BE2C (cell line): ENCODE results near the gene MSLN.

Experiments used
- DNase-seq: peaks from one replicate; pipeline ENCODE4 v3.0.0-alpha.2; 2020
- H3K27me3 ChIP-seq: fragments of 250-450 bp; sonication (Bioruptor Pico); 2 replicates; pipeline ENCODE4 v1.5.1; 2020; ENCODE audit warnings: mild to moderate bottlenecking
- H3K36me3 ChIP-seq: fragments of 250-450 bp; sonication (Bioruptor Pico); 2 replicates; pipeline ENCODE4 v1.5.1; 2020; ENCODE audit warnings: mild to moderate bottlenecking
- H3K4me1 ChIP-seq: fragments of 250-450 bp; sonication (Bioruptor Pico); 2 replicates; pipeline ENCODE4 v1.5.1; 2020
- H3K4me3 ChIP-seq: 2 replicates; pipeline ENCODE4 v1.5.1; 2011; ENCODE audit warnings: low read depth, low read length
- H3K9me3 ChIP-seq: fragments of 250-450 bp; sonication (Bioruptor Pico); 2 replicates; pipeline ENCODE4 v1.5.1; 2020
- TF ChIP-seq, protein P1 (sequence below): IDR thresholded peaks from 2 replicates; pipeline ENCODE4 v1.5.1; 2012; ENCODE audit warnings: mild to moderate bottlenecking, low read depth, low read length

The MSLN gene

DNA sequence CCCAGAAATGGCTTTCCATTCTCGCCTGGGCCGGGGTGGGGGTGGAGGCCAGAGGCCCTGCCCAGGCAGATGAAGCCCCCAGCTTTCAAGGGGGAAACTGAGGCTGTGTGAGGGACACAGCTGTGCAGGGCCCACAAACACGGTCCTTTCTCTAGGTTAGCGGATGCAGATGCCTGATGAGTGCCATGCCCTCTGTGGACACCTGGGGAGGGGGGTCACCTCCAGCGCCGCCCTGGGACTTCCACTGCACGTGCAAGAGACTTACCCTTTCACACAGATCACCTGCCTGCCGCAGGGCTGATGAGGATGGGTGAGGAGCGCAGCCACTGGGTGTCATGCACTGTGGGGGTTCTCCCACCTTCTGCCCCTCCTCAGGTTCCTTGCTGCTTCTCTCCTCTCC, 42.1 kb upstream of the MSLN start:
- H3K9me3 ChIP-seq = no peaks in the 10 kb centered on the region
- H3K4me1 ChIP-seq = peaks cover 22% of the 10 kb centered on the region
- no peaks in the 10 kb centered on the region for H3K27me3 ChIP-seq

GRCh38 chr16:718922-719321, 41.6 kb upstream of the MSLN start:
- TF ChIP-seq, protein P1, sequence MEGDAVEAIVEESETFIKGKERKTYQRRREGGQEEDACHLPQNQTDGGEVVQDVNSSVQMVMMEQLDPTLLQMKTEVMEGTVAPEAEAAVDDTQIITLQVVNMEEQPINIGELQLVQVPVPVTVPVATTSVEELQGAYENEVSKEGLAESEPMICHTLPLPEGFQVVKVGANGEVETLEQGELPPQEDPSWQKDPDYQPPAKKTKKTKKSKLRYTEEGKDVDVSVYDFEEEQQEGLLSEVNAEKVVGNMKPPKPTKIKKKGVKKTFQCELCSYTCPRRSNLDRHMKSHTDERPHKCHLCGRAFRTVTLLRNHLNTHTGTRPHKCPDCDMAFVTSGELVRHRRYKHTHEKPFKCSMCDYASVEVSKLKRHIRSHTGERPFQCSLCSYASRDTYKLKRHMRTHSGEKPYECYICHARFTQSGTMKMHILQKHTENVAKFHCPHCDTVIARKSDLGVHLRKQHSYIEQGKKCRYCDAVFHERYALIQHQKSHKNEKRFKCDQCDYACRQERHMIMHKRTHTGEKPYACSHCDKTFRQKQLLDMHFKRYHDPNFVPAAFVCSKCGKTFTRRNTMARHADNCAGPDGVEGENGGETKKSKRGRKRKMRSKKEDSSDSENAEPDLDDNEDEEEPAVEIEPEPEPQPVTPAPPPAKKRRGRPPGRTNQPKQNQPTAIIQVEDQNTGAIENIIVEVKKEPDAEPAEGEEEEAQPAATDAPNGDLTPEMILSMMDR = no peak
- no peaks in the 10 kb centered on the region for H3K27me3 ChIP-seq
- DNase-seq = no peak
- H3K4me1 ChIP-seq = peaks cover 22% of the 10 kb centered on the region
- no peak overlapping the region for H3K4me3 ChIP-seq
- no peaks in the 10 kb centered on the region for H3K9me3 ChIP-seq
- H3K36me3 ChIP-seq = peaks cover 23% of the 10 kb centered on the region

More for the DNA sequence above, 42.1 kb upstream of the MSLN start:
- TF ChIP-seq, protein P1 = no peak
- no peak for DNase-seq
- peaks cover 21% of the 10 kb centered on the region for H3K36me3 ChIP-seq
- no peak overlapping the region for H3K4me3 ChIP-seq

DNA sequence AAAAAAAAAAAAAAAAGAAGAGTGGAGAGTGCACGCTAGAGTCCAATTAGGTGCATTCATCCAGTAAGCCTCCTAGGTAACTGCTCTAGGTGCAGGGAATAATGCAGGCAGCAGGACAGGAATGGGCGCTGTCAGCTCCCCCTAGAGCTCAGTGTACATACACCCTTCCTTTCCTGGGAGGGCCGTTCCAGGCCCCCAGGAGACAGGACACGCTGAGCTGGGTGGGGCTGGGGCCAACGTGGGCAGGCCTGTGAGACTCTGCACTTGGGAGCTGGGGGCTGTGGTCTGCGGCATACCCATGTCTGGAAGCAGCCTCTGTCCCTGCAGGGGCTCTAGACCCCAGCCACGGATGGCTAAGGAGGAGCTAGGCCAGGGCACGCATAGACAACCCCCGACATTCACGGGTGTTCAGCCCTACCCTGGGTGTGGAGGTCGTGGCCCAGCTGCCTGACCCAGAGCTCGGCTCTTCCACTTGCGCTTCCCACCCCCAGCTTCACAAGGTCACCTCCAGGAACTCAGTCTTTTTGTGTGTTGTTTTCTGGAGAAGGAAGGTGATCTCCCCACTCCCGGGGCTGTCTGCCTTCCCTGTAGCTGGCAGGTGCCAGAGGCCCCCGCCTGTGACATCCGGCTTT, 40.6 kb upstream of the MSLN start:
- Histone ChIP-seq H3K36me3 (peaks cover 23% of the 10 kb centered on the region), H3K4me3 (peak overlapping the region; percentile 79), H3K4me1 (peaks cover 17% of the 10 kb centered on the region), H3K27me3 (no peaks in the 10 kb centered on the region), H3K9me3 (no peaks in the 10 kb centered on the region)
- TF ChIP-seq, protein P1 = peak; percentile 45
- DNase-seq = peak; percentile 60

DNA sequence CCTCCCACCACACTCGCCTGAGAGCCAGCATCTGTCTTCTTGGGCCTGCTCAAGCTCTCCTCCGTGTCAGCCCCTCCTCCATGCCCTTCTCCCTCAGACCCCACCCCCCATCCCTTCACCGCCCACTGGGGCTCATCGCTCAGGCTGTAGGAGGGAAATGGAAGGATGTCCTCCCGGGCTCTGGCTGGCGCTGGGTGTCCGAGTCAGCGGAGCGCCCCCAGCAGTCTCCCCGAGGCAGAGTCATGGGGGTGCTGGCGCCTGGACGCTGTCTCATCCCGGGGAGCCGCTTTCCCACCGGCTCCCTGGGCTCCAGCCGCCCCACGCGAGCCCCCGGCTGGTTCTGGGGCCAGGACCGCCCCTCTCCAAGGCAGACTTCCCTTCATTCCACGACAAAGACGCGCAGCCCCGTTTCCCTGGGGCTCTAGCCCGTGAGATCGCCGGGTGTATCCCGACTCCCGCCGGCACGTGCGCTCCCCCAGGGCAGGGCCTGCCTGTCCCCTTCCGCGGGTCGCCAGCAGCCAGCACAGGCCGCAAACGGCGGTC, 40.0 kb upstream of the MSLN start:
- TF ChIP-seq, protein P1 = 0 out of 2 replicates have a peak, but pooled peaks have one; percentile 7
- H3K36me3 ChIP-seq = peaks cover 23% of the 10 kb centered on the region
- H3K27me3 ChIP-seq = no peaks in the 10 kb centered on the region
- peak overlapping the region; percentile 79 for H3K4me3 ChIP-seq
- no peaks in the 10 kb centered on the region for H3K9me3 ChIP-seq
- H3K4me1 ChIP-seq = peaks cover 17% of the 10 kb centered on the region
- peak; percentile 89 for DNase-seq

DNA sequence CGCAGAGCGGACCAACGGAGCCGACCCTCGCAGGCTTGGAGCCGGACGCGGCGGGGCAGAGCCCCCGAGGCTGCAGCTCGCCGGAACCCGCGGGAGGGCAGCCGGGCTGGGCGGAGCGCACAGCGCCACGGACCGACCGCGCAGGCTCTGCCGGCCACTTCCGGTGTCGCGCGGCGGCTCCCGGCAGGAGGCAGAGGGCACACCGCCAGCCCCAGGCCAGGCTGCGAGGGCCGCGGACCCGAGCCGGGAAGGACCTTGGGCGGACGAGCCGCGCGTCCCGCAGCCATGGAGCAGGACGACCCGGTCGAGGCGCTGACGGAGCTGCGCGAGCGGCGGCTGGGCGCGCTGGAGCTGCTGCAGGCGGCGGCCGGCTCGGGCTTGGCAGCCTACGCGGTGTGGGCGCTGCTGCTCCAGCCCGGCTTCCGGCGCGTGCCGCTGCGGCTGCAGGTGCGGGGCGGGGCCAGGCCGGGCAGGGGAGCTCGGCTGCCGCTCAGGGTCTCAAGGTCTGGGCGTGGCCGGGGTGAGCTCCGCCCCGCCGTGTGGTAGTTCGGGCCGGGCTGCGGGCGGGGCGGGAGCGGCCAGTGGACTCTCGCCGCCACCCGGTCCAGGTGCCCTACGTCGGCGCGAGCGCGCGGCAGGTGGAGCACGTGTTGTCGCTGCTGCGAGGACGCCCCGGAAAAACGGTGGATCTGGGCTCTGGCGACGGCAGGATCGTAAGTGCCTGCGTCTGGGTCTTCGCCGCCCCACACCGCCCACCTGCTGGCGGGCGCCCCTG, 39.4 kb upstream of the MSLN start, which contains the start of gene ANTKMT:
TSS of gene ANTKMT (plus strand) at position 157 of the 775 bp plus-strand sequence. CDS start at position 286, 129 bp downstream.
- peaks cover 23% of the 10 kb centered on the region for H3K36me3 ChIP-seq
- peaks cover 20% of the 10 kb centered on the region for H3K4me1 ChIP-seq
- TF ChIP-seq, protein P1 = no peak
- H3K27me3 ChIP-seq = no peaks in the 10 kb centered on the region
- H3K9me3 ChIP-seq = no peaks in the 10 kb centered on the region
- peak; percentile 93 for DNase-seq
- peak within 1 kb of the TSS; percentile 79 for H3K4me3 ChIP-seq
